ENCODE data around the gene TLN1. TPM values are rescaled to one million over a fixed set of nuclear protein-coding genes. Genes with fewer than 3 reads are reported as not detected.

The TLN1 gene
- polyA plus RNA-seq, 3 donors: 46.6 to 251 (median 93.0) TPM

DNA sequence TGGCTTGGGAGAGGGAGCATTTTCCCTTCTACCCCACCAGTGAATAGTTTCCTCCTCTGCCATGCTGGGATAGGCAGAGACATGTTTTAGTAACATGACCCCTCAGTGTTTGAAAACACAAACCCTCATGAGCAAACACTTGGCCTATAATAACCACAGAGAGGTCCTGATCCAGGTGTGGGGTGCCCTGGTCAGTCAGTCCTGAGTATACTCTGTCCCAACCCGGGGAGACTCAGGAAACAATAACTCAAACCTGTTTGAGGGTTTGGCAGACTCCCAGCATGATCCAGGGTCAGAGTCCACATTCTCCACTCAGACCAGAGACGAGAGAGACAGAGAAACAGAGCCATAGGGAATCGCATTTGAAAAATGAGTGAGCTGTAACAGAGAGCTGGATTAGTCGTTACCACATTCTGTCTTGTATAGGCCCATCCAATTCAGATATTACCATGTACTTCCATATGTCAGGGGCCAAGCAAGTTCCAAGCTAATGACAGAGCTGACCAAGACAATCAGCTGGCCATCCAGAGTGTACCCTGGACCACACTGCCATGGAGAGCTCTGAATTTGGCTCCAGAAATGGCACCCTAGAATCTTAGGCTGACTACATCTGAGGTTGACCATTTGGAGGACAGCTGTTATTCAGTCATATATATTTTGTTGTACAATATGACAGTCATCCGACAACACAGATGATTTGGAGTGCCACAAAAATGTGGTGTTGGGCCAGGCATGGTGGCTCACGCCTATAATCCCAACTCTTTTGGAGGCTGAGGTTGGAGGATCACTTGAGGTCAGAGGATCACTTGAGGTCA, 62.5 kb downstream of the TLN1 start:
- peaks cover 8% of the 10 kb centered on the region for H3K4me1 Mint-ChIP-seq
- H3K4me2 ChIP-seq (replicated peaks; ENCODE audit: extremely low read depth, low read length, poor library complexity, severe bottlenecking): no peak overlapping the region
- 57% methylated on average over 2 of the region's 6 CpGs for WGBS (ENCODE audit: insufficient coverage)

DNA sequence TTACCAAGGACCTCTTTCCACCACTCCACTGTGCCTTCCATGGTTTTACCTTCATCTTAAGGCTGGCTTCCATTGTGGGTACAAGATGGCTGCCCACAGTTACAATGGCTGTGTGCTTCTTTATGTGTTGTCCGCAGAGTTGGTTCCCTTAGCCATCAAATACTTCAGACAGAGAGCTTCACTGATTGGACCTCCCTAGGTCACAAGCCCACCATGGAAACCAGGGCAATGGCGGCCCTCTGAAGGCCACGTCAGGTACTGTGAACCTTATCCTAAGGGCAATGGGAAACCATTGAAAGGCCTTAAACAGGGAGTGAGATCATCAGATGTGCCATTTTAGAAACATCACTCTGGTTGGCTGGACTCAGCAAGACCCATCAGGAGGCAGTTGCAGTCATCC, 64.1 kb downstream of the TLN1 start:
- peaks cover 24% of the 10 kb centered on the region for H3K4me1 Mint-ChIP-seq
- Histone ChIP-seq H3K9me3 (replicated peaks in 1 of 2; ENCODE audit: control insufficient read depth in 1 of 2, insufficient read depth in 1 of 2, low read length in 2 of 2) (no peaks in the 10 kb centered on the region), H3K4me1 (ENCODE audit: control insufficient read depth in 1 of 2, insufficient read depth in 2 of 2, low read length in 2 of 2) (peaks cover 23 to 28% of the 10 kb centered on the region in 2 donors), H3K4me3 (replicated peaks in 1 of 3; ENCODE audit: low read depth in 2 of 3, low read length in 3 of 3) (no peak overlapping the region), H3K36me3 (replicated peaks in 1 of 2; ENCODE audit: control insufficient read depth in 1 of 2, insufficient read depth in 2 of 2, low read length in 2 of 2) (no peaks in the 10 kb centered on the region), H3K27ac (ENCODE audit: low read depth in 1 of 2, low read length in 2 of 2) (no peak overlapping the region), H3K9ac (ENCODE audit: insufficient read depth, low read length, poor library complexity, severe bottlenecking) (no peak overlapping the region), H3K27me3 (ENCODE audit: control insufficient read depth in 2 of 2, insufficient read depth in 2 of 2, low read length in 2 of 2) (no peaks in the 10 kb centered on the region), H2AFZ (ENCODE audit: insufficient read depth, low read depth, low read length, poor library complexity, severe bottlenecking) (no peak overlapping the region), H4K20me1 (ENCODE audit: insufficient read depth, low read length) (no peaks in the 10 kb centered on the region), H3K4me2 (replicated peaks; ENCODE audit: extremely low read depth, low read length, poor library complexity, severe bottlenecking) (no peak overlapping the region), H3K79me2 (ENCODE audit: insufficient read depth, low read length) (peaks cover 21% of the 10 kb centered on the region)
- H3K4me3 Mint-ChIP-seq: no peak overlapping the region
- DNase-seq: no peak
- intact Hi-C loops (cut with micrococcal nuclease): no loop called here
- H3K9me3 Mint-ChIP-seq: peaks cover 0 to 3% (median 1%) of the 10 kb centered on the region in 7 donors
- TF ChIP-seq, protein P1, sequence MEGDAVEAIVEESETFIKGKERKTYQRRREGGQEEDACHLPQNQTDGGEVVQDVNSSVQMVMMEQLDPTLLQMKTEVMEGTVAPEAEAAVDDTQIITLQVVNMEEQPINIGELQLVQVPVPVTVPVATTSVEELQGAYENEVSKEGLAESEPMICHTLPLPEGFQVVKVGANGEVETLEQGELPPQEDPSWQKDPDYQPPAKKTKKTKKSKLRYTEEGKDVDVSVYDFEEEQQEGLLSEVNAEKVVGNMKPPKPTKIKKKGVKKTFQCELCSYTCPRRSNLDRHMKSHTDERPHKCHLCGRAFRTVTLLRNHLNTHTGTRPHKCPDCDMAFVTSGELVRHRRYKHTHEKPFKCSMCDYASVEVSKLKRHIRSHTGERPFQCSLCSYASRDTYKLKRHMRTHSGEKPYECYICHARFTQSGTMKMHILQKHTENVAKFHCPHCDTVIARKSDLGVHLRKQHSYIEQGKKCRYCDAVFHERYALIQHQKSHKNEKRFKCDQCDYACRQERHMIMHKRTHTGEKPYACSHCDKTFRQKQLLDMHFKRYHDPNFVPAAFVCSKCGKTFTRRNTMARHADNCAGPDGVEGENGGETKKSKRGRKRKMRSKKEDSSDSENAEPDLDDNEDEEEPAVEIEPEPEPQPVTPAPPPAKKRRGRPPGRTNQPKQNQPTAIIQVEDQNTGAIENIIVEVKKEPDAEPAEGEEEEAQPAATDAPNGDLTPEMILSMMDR (IDR thresholded peaks at IDR 0.05): no peak
- 94% methylated on average over 2 of the region's 3 CpGs for WGBS (ENCODE audit: insufficient coverage)
- H3K27me3 Mint-ChIP-seq (ENCODE audit: low read depth in 3 of 3): peaks cover 0 to 6% (median 3%) of the 10 kb centered on the region in 3 donors
- no peak overlapping the region for H3K27ac Mint-ChIP-seq
- H3K36me3 Mint-ChIP-seq: peaks cover 0 to 1% of the 10 kb centered on the region in 2 donors

More for the DNA sequence above, 62.5 kb downstream of the TLN1 start:
- Histone ChIP-seq H3K4me1 (ENCODE audit: control insufficient read depth in 1 of 2, insufficient read depth in 2 of 2, low read length in 2 of 2) (peaks cover 10 to 13% of the 10 kb centered on the region in 2 donors), H3K36me3 (replicated peaks in 1 of 2; ENCODE audit: control insufficient read depth in 1 of 2, insufficient read depth in 2 of 2, low read length in 2 of 2) (no peaks in the 10 kb centered on the region), H3K27me3 (ENCODE audit: control insufficient read depth in 2 of 2, insufficient read depth in 2 of 2, low read length in 2 of 2) (peaks cover 4 to 6% of the 10 kb centered on the region in 2 donors), H3K27ac (ENCODE audit: low read depth in 1 of 2, low read length in 2 of 2) (no peak overlapping the region), H2AFZ (ENCODE audit: insufficient read depth, low read depth, low read length, poor library complexity, severe bottlenecking) (no peak overlapping the region), H3K79me2 (ENCODE audit: insufficient read depth, low read length) (peaks cover 6% of the 10 kb centered on the region), H3K9ac (ENCODE audit: insufficient read depth, low read length, poor library complexity, severe bottlenecking) (no peak overlapping the region), H3K9me3 (replicated peaks in 1 of 2; ENCODE audit: control insufficient read depth in 1 of 2, insufficient read depth in 1 of 2, low read length in 2 of 2) (no peaks in the 10 kb centered on the region), H4K20me1 (ENCODE audit: insufficient read depth, low read length) (no peaks in the 10 kb centered on the region), H3K4me3 (replicated peaks in 1 of 3; ENCODE audit: low read depth in 2 of 3, low read length in 3 of 3) (no peak overlapping the region)
- peaks cover 0 to under 1% of the 10 kb centered on the region in 2 donors for H3K36me3 Mint-ChIP-seq
- H3K4me3 Mint-ChIP-seq: no peak overlapping the region
- peaks cover 0 to 4% (median 1%) of the 10 kb centered on the region in 7 donors for H3K9me3 Mint-ChIP-seq
- H3K27ac Mint-ChIP-seq: no peak overlapping the region
- no peak for DNase-seq
- intact Hi-C loops (cut with micrococcal nuclease): no loop called here
- TF ChIP-seq, protein P1 (IDR thresholded peaks at IDR 0.05): no peak
- H3K27me3 Mint-ChIP-seq (ENCODE audit: low read depth in 3 of 3): peaks cover 9 to 13% (median 12%) of the 10 kb centered on the region in 3 donors

Measured in CD14-positive monocyte (primary cell).